Left renal pelvis (tissue), 4 donors: ENCODE data around the gene DAGLA. TPM values are rescaled to one million over a fixed set of nuclear protein-coding genes. Genes with fewer than 3 reads are reported as not detected.

Experiments used
- DNase-seq, 4 donors: peaks; one replicate each; pipeline ENCODE4 v3.0.0-alpha.2; 2013; ENCODE audit warnings: low read depth in 4 of 4, low spot score in 3 of 4
- polyA plus RNA-seq, 4 donors: library from polyadenylated mRNA; unstranded; fragments of 120-200 nt; gene quantifications; one replicate each; pipeline ENCODE4 v1.2.1, GENCODE V29; 2013; ENCODE audit not compliant: insufficient read length in 4 of 4

DAGLA gene
- polyA plus RNA-seq, 4 donors: 3.0 to 4.2 (median 3.3) TPM

- no peak for DNase-seq
These were observed 28.9 kb downstream of the DAGLA start for GRCh38 chr11:61709110-61709509.

- DNase-seq: no peak
These were observed 29.4 kb downstream of the DAGLA start for GRCh38 chr11:61709572-61709971.

- no peak for DNase-seq
These were observed 29.8 kb downstream of the DAGLA start for GRCh38 chr11:61710019-61710418.

GRCh38 chr11:61711037-61711436 lies 30.8 kb downstream of the DAGLA start:
- DNase-seq: no peak

- DNase-seq: no peak
These were observed 31.3 kb downstream of the DAGLA start for GRCh38 chr11:61711498-61711897.

- no peak for DNase-seq
These were observed 32.1 kb downstream of the DAGLA start for GRCh38 chr11:61712314-61712713.

GRCh38 chr11:61712846-61713245 lies 32.7 kb downstream of the DAGLA start:
- DNase-seq: no peak

GRCh38 chr11:61713464-61713863 lies 33.3 kb downstream of the DAGLA start:
- DNase-seq: no peak

- DNase-seq: no peak
These were observed 33.7 kb downstream of the DAGLA start for GRCh38 chr11:61713906-61714305.

- no peak for DNase-seq
These were observed 34.1 kb downstream of the DAGLA start for GRCh38 chr11:61714316-61714715.

- no peak for DNase-seq
These were observed 34.7 kb downstream of the DAGLA start for GRCh38 chr11:61714916-61715315.

- DNase-seq: no peak
These were observed 35.7 kb downstream of the DAGLA start for GRCh38 chr11:61715867-61716266.

- DNase-seq: no peak
These were observed 36.5 kb downstream of the DAGLA start for GRCh38 chr11:61716478-61717285.

- no peak for DNase-seq
These were observed 37.3 kb downstream of the DAGLA start for GRCh38 chr11:61717286-61718033.

GRCh38 chr11:61718046-61718531 lies 37.9 kb downstream of the DAGLA start:
- DNase-seq: no peak

- DNase-seq: peak; percentile 47 to 73 (median 65)
These were observed 38.6 kb downstream of the DAGLA start for GRCh38 chr11:61718621-61719302.

GRCh38 chr11:61719978-61720377 lies 39.8 kb downstream of the DAGLA start:
- DNase-seq: no peak

GRCh38 chr11:61720597-61720996 lies 40.4 kb downstream of the DAGLA start:
- DNase-seq: no peak

- DNase-seq: no peak
These were observed 44.2 kb downstream of the DAGLA start for GRCh38 chr11:61724437-61724836.

- DNase-seq: no peak
These were observed 45.6 kb downstream of the DAGLA start for GRCh38 chr11:61725781-61726231.

- no peak for DNase-seq
These were observed 46.6 kb downstream of the DAGLA start for GRCh38 chr11:61726775-61727174.
